ENCODE measurements around the gene TRPV2.

- TF ChIP-seq GATA3 (IDR thresholded peaks at IDR 0.05; ENCODE audit: low read depth, low read length) (no peak), GATA2 (IDR thresholded peaks at IDR 0.05; ENCODE audit: low read depth, low read length) (no peak)
Measured at GRCh38 chr17:16430650-16431049, 15.3 kb downstream of the TRPV2 start.
